GM12865 (cell line): ENCODE results near the gene CLDN15.

Experiments used
- DNase-seq: peaks from one replicate; pipeline ENCODE4 v3.0.0; 2010; ENCODE audit warnings: low read depth
- H3K4me3 ChIP-seq: 2 replicates; pipeline ENCODE4 v1.5.1; 2011; ENCODE audit warnings: mild to moderate bottlenecking, low read depth, low read length, control low read depth
- TF ChIP-seq, protein P1 (sequence below): IDR thresholded peaks from 2 replicates; pipeline ENCODE4 v1.5.1; 2011; ENCODE audit warnings: low read length, control low read depth, low read depth, inconsistent platforms; ENCODE audit not compliant: insufficient read depth; ENCODE audit errors: missing control alignments

The CLDN15 gene

DNA sequence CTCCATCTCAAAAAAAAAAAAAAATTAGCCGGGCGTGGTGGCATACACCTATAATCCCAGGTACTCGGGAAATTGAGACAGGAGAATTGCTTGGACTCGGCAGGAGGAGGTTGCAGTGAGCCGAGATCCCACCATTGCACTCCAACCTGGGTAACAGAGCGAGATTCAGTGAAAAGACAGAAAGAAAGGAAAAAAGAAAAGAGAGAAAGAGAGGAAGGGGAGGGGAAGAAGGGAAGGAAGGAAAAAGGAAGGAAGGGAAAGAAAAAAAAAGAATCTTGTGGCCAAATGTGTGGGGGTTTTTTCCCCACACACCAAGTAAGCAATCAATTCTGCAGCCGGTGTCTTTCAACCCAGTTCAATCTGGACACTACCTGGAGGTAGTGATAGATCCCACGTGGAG lies 48.5 kb downstream of the CLDN15 start:
- H3K4me3 ChIP-seq, result no peak overlapping the region
- TF ChIP-seq, protein P1, sequence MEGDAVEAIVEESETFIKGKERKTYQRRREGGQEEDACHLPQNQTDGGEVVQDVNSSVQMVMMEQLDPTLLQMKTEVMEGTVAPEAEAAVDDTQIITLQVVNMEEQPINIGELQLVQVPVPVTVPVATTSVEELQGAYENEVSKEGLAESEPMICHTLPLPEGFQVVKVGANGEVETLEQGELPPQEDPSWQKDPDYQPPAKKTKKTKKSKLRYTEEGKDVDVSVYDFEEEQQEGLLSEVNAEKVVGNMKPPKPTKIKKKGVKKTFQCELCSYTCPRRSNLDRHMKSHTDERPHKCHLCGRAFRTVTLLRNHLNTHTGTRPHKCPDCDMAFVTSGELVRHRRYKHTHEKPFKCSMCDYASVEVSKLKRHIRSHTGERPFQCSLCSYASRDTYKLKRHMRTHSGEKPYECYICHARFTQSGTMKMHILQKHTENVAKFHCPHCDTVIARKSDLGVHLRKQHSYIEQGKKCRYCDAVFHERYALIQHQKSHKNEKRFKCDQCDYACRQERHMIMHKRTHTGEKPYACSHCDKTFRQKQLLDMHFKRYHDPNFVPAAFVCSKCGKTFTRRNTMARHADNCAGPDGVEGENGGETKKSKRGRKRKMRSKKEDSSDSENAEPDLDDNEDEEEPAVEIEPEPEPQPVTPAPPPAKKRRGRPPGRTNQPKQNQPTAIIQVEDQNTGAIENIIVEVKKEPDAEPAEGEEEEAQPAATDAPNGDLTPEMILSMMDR, result no peak
- DNase-seq, result no peak

DNA sequence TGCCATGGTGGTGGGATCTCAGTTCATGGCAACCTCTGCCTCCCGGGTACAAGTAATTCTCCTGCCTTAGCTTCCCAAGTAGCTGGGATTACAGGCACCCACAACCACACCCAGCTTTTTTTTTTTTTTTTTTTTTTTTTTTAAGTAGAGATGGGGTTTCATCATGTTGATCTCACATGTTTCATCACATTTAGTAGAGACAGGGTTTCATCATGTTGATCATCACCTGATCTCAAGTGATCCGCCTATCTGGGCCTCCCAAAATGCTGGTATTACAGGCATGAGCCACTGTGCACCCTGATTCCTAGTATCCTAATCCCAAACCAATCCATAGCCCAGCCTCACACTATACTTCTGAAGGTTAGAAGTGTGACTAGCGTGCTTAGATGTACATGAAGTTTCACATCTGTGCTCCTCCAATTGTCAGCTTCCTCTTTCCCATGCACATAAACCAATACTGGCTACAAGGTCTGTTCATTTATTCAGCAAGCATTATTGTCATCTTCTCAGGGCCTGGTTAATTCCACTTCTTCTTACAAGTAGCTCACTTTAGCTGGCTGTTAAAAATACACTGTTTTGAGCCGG lies 50.7 kb downstream of the CLDN15 start:
- DNase-seq, result no peak

DNA sequence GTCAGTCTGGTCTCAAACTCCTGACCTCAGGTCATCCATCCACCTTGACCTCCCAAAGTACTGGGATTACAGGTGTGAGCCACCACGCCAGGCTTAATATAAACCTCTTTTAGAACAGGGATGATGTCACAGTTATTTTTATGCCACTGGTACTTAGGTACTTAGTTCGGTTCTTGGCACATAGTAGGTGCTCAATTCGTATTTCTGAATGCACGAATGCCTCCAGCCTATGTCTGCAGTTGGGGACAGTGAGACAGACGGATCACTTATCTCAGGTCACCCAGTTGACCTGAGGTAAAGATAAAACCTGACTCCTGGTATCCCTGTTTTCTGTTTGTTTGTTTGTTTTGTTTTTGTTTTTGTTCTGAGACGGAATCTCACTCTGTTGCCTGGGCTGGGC lies 51.4 kb downstream of the CLDN15 start:
- TF ChIP-seq, protein P1, result no peak
- H3K4me3 ChIP-seq, result no peak overlapping the region
- no peak for DNase-seq

More for the DNA sequence above, 50.7 kb downstream of the CLDN15 start:
- TF ChIP-seq, protein P1, result no peak
- H3K4me3 ChIP-seq, result no peak overlapping the region

DNA sequence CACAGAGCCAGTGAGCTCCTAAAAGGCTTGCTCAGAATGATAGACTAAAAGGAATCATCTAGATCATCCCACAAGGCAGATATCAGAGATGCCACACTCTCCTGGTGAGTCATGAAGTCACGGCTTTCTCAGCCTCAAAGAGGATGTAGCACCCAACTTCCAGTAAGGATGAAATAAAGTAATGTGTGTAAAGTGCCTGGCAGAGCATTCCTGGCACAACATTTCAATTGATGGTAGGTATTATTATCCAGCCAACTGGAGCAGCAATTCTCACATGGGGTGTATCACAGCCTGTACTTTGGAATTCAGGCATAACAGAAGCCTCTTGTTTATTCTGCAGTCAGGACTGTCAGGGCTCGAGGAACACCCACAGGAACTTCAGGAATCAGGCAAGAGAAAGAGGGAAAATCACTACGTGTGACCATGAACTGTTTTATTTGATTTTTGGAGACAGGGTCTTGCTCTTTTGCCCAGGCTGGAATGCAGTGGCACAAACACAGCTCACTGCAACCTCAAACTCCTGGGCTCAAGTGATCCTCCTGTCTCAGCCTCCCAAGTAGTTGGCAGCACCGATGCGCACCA lies 52.3 kb downstream of the CLDN15 start:
- no peak overlapping the region for H3K4me3 ChIP-seq
- no peak for DNase-seq
- TF ChIP-seq, protein P1, result no peak
